ENCODE results near the gene ATRN.

DNA sequence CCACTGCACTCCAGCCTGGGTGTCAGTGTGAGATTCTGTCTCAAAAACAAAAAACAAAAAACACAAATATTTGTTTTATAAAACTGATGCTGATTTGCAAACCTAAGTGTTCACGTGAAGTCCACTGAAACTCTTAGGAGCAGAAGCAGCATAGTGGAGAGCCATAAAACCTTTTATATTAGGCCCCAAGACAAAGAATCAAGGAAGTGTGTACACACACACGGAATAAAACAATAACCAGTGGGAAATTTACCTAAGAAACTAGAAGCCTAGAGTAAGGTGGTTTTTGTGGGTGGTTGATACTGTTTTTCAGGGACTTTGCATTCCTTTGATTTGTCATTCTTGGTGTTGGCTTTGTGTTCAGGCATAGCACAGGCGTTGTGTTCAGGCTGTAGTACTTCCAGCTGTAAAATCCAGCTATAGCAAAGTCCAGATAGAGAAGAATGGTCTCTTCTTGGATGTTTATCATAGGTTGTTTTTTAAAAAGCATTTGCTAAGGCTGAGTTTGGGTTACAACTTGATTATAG, 61.3 kb downstream of the ATRN start:
- TF ChIP-seq YY1 (tag by site-specific recombination; IDR thresholded peaks at IDR 0.05) (no peak), ZNF391 (tag by site-specific recombination; IDR thresholded peaks at IDR 0.05; ENCODE audit: borderline replicate concordance, low read depth) (no peak)
- TF ChIP-seq, protein P1, sequence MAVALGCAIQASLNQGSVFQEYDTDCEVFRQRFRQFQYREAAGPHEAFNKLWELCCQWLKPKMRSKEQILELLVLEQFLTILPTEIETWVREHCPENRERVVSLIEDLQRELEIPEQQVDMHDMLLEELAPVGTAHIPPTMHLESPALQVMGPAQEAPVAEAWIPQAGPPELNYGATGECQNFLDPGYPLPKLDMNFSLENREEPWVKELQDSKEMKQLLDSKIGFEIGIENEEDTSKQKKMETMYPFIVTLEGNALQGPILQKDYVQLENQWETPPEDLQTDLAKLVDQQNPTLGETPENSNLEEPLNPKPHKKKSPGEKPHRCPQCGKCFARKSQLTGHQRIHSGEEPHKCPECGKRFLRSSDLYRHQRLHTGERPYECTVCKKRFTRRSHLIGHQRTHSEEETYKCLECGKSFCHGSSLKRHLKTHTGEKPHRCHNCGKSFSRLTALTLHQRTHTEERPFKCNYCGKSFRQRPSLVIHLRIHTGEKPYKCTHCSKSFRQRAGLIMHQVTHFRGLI (tag by site-specific recombination; IDR thresholded peaks at IDR 0.05) = no peak
